Subcutaneous preadipocyte (primary cell): Measurements from ENCODE around the gene NAP1L1. TPM values are rescaled to one million over a fixed set of nuclear protein-coding genes. Genes with fewer than 3 reads are reported as not detected.

Experiments used
- total RNA-seq: library from RNA; depleted of rRNA; stranded (reverse); fragments of >200 nt; gene quantifications from 2 replicates; pipeline ENCODE4 v1.2.3, GENCODE V29; 2012

The NAP1L1 gene
- 158 and 173 TPM in 2 replicates for total RNA-seq

GRCh38 chr12:76083904-76084862 lies at the start of gene NAP1L1:
NAP1L1 (minus strand) TSS chr12:76084685; CDS start chr12:76074219, 10,466 bp downstream.

DNA sequence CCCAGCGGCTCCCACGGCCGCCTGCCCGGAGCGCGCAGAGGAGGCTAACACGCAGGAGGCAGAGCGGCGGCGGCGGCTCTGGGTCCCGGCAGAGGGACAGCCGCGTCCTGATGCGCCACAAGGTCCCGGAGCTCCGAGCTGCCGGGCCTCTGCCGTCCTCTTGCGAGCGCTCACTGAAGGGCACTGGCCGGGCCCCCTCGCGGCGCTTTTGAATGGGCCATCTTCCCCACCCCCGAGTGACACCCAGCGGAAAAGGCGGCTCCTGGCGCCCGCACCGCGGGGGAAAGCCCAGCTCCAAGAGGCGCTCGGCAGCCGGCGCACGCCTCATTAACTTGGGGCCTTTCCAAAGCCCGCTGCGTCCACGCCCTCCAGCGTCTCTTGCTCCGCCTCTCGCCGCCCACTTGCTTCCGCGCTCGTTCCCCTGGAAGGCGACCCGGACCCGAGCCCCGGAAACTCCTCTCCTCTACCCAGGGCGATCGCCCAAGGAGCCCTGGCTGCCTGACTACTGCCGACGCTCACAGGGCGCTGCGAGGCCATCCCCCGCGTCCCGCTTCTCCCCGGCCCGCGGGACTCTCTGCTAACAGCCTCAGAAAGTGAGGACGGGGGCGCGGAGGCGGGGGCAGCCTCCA lies 53.0 kb downstream of the NAP1L1 start, which contains the start of gene PHLDA1:
PHLDA1 (minus strand) TSS at position 363 of the 629 bp plus-strand sequence.

Other genes with a start within 250 kb of the NAP1L1 start
- gene PHLDA1, start 52.9 kb downstream of the NAP1L1 start, total RNA-seq = 58.8 and 135 TPM in 2 replicates